Cardiac muscle cell (in vitro differentiated cells and primary cell): ENCODE data around the gene CAD. TPM values are rescaled to one million over a fixed set of nuclear protein-coding genes. Genes with fewer than 3 reads are reported as not detected.
"Not testable (repeated sequence)": the region's sequence is repeated elsewhere in the genome, so short reads cannot be mapped to it uniquely, and the experiment has no call there.

Source experiments
- DNase-seq, 2 donors: peaks; one replicate each; pipeline versions ENCODE4 v3.0.0 to v3.0.0-alpha.2; 2010 to 2017; ENCODE audit warnings: low read depth in 1 of 2, low spot score in 1 of 2
- H3K27ac ChIP-seq: fragments of 200-600 bp; sonication (generic); 2 replicates; pipeline ENCODE4 v1.5.1; 2016
- H3K27me3 ChIP-seq: fragments of 200-600 bp; sonication (generic); 2 replicates; pipeline ENCODE4 v1.6.0; 2016; ENCODE audit warnings: control low read depth
- H3K36me3 ChIP-seq: fragments of 200-600 bp; sonication (generic); 2 replicates; pipeline ENCODE4 v1.5.1; 2016; ENCODE audit warnings: control low read depth
- H3K4me1 ChIP-seq: fragments of 200-600 bp; sonication (generic); 2 replicates; pipeline ENCODE4 v1.8.1; 2017; ENCODE audit warnings: low read depth, mild to moderate bottlenecking, mixed run types
- H3K4me3 ChIP-seq: fragments of 200-600 bp; sonication (generic); 2 replicates; pipeline ENCODE4 v1.5.1; 2016; ENCODE audit warnings: mild to moderate bottlenecking
- H3K9me3 ChIP-seq: fragments of 200-600 bp; sonication (generic); 2 replicates; pipeline ENCODE4 v1.5.1; 2017; ENCODE audit warnings: low read depth, mild to moderate bottlenecking, control low read depth
- polyA plus RNA-seq: library from polyadenylated mRNA; unstranded; fragments of >200 nt; fragmentation: Nextera tagmentation; extraction: Ambion mirVana; gene quantifications from 2 replicates; pipeline ENCODE4 v1.2.1, GENCODE V29; 2016
- total RNA-seq: library from RNA; depleted of rRNA; stranded (reverse); fragments of >200 nt; gene quantifications from 2 replicates; pipeline ENCODE4 v1.2.3, GENCODE V29; 2016
- TF ChIP-seq, protein P1 (sequence below): IDR thresholded peaks from 2 replicates; pipeline ENCODE4 v1.5.1; 2012; ENCODE audit warnings: low read depth, mild to moderate bottlenecking, low read length

Gene CAD
- total and polyA plus RNA-seq, 2 experiments from 2014 or later: 30.1 to 51.7 TPM

DNA sequence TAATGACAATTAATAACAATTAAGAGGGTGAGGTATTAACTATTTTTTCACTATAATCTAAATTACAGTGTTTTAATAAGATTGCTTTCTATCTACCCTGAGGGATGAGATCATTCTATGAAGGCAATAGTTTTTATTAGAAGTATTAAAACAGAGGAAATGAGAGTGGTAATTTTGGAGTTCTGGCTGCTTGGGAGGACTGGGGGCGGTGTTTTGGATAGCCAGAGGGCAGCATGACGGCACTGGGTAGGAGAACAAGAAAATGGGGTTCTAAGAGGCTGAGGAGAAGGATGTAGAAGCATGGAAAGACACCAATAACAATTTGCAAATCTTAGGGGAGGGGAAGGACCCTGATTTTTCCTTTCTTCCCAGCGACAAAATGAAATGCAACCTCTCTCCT, 53.0 kb downstream of the CAD start:
- DNase-seq: no peak
- TF ChIP-seq, protein P1, sequence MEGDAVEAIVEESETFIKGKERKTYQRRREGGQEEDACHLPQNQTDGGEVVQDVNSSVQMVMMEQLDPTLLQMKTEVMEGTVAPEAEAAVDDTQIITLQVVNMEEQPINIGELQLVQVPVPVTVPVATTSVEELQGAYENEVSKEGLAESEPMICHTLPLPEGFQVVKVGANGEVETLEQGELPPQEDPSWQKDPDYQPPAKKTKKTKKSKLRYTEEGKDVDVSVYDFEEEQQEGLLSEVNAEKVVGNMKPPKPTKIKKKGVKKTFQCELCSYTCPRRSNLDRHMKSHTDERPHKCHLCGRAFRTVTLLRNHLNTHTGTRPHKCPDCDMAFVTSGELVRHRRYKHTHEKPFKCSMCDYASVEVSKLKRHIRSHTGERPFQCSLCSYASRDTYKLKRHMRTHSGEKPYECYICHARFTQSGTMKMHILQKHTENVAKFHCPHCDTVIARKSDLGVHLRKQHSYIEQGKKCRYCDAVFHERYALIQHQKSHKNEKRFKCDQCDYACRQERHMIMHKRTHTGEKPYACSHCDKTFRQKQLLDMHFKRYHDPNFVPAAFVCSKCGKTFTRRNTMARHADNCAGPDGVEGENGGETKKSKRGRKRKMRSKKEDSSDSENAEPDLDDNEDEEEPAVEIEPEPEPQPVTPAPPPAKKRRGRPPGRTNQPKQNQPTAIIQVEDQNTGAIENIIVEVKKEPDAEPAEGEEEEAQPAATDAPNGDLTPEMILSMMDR: no peak
- H3K4me1 ChIP-seq: peaks cover 53% of the 10 kb centered on the region
- no peak overlapping the region for H3K4me3 ChIP-seq
- H3K27ac ChIP-seq: peak overlapping the region; percentile 96
- H3K9me3 ChIP-seq: no peaks in the 10 kb centered on the region
- H3K36me3 ChIP-seq: no peaks in the 10 kb centered on the region
- H3K27me3 ChIP-seq: no peaks in the 10 kb centered on the region

DNA sequence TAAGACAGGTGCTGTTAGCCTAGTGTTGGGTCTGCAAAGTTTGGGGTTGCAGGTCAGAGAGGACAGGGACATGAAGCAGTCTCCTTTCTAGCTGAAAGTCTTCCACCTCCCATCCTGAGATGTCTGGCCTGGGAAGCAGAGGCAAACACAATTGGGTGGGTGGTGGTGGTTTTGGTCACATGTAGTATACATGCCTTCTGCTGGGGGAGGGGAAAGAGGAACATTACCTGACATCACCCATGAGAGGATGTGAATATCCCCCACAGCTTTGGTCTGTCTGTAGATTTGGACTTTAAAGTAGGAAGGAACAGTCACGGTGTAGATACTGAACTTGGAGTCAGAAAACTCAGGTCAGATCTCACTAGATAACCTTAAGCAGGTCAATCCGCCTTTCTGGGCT, 53.5 kb downstream of the CAD start:
- Histone ChIP-seq H3K27me3 (no peaks in the 10 kb centered on the region), H3K36me3 (no peaks in the 10 kb centered on the region), H3K4me1 (peaks cover 55% of the 10 kb centered on the region), H3K4me3 (no peak overlapping the region), H3K9me3 (no peaks in the 10 kb centered on the region), H3K27ac (peak overlapping the region; percentile 96)
- TF ChIP-seq, protein P1: no peak
- DNase-seq: no peak

DNA sequence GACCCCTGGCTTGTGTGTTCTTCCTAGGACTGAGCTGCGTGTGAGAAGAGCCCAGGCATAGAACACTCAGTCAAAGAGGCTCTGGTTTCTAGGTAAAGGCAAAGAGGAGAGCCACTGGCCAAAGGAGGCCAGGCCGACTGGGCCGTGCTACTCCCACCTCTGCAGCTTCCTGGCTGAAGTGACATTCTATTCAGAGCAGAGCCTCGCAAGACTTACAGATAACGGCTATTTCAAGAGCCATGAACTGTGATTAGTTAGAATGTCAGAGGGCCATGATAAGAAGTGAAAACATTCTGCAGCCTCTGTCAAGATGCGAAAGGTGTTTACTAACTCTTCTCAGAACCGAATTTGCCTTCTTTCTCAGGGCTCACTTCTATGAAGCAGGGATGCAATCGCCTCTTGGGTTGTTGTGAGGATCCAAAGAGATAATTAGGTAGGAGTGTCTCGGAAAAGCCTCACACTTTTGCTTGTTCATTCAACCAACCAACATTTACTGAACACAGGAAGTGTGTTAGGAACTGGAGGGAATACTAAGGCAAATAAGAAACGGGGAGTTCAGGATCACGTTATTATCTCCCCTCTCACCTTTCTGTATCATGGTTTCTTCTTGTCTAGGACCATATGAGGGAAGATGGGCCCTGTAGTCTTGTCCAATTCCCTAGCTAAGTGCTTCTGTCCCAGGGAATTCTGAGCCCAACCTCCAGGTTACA, 54.6 kb downstream of the CAD start:
- H3K36me3 ChIP-seq: no peaks in the 10 kb centered on the region
- H3K27ac ChIP-seq: peak overlapping the region; percentile 96
- H3K9me3 ChIP-seq: no peaks in the 10 kb centered on the region
- H3K27me3 ChIP-seq: no peaks in the 10 kb centered on the region
- peaks cover 63% of the 10 kb centered on the region for H3K4me1 ChIP-seq
- TF ChIP-seq, protein P1: no peak
- peak in 1 of 2 donors; percentile 91 for DNase-seq
- H3K4me3 ChIP-seq: no peak overlapping the region

GRCh38 chr2:27272537-27273522, 55.7 kb downstream of the CAD start:
- H3K27ac ChIP-seq: peak overlapping the region; percentile 96
- not testable (repeated sequence) for DNase-seq, H3K36me3 ChIP-seq, H3K9me3 ChIP-seq, H3K4me3 ChIP-seq, H3K27me3 ChIP-seq
- H3K4me1 ChIP-seq: peaks cover 63% of the 10 kb centered on the region

DNA sequence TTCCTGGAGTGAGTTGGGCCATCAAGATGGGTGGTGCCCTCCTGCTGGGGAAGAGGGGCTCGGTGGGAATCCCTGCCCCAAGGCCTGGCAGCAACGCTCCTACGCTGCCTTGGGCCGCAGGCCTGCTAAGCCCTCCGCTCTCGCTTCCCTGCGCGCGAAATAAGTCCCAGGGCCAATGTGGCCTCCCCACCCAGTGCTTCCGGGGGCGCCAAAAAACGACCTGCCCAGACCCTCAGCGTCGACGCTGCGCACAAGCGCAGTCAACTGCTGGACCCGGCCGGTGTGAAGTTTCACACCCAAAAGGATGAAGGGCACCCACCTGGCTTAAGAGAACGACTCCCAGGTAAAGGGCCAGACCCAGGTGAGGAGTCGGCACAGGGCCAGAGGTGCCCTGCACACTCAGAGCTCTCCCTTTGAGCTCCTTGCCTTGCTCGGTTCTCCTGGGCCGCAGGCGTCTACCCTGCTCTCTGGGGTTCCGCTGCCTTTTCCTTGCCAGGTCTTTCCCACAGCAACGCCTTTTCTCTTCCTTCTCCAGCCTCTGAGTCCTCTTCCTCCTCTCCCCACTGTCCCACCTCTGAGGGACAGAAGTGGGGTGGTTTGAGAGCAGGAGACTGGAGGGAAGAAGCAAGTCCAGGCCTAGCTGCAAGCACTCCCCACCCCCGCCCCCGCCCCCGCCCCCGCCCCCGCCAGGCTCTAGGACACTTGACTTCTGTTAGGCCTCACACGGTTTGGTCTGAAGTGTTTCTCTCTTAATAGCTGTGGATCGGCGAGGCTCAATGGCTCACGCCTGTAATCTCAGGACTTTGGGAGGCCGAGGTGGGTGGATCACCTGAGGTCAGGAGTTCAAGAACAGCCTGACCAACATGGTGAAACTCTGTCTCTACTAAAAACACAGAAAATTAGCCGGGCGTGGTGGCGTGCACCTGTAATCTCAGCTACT, 58.3 kb downstream of the CAD start, which contains the start of gene DNAJC5G:
Gene DNAJC5G, plus strand, starts transcription at position 223 of the 940 bp plus-strand sequence. CDS start 1,296 bp downstream, outside the sequence.
- H3K4me1 ChIP-seq: peaks cover 60% of the 10 kb centered on the region
- H3K36me3 ChIP-seq: no peaks in the 10 kb centered on the region
- TF ChIP-seq, protein P1: no peak
- H3K9me3 ChIP-seq: no peaks in the 10 kb centered on the region
- H3K4me3 ChIP-seq: no peak within 1 kb of the TSS
- H3K27me3 ChIP-seq: no peaks in the 10 kb centered on the region
- peak in 1 of 2 donors; percentile 69 for DNase-seq
- peak within 1 kb of the TSS; percentile 96 for H3K27ac ChIP-seq
